GM20431 (cell line): Measurements from ENCODE around the gene KRTAP20-1.

Experiments
- in situ Hi-C: fragments of 300-500 bp; cut with MseI, MboI; formaldehyde crosslinking; loops from one replicate; pipeline ENCODE4 v1.15.0; 2020; ENCODE audit warnings: low sequenced_read_pairs; ENCODE audit not compliant: unreplicated experiment

Gene KRTAP20-1

DNA sequence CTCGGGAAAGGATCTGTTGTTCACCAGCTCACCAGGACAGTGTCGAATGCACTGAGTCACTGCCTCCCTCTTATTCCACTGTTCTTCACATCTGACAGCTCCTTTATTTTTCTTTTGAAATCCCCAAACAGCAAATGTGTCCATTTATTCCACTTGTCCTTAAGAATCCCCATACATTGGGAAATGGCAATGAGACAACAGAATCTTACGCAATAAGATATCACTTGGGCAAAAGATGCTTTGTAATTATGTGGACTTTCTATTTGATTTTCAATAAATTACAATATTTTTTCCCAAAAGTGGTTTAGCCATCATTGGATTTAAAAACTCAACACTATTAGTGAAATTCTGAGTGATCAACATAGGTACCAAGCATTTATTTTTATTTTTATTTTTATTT is 22.5 kb downstream of the KRTAP20-1 start:
- in situ Hi-C loops = no loop called here

DNA sequence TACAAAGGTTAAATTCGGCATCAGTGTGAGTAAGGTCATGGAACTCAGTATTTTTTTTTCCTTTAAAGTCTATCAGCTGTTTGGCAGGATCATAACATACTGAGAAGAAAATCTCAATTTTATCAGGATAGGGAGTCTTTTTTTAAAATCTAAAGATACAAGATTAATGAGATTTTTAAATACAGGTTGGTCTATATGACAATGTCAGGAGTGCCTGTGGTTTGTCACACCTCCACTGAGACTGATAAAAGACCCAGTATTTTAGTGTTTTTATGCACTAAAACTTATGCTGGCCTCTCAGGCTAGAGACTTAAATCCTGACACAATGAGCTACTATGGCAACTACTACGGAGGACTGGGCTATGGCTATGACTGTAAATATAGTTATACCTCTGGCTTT is 26.3 kb downstream of the KRTAP20-1 start, which contains the start of gene KRTAP20-3:
Gene KRTAP20-3 (plus strand): TSS at position 301 of the 400 bp plus-strand sequence.
- in situ Hi-C loops = no loop called here

DNA sequence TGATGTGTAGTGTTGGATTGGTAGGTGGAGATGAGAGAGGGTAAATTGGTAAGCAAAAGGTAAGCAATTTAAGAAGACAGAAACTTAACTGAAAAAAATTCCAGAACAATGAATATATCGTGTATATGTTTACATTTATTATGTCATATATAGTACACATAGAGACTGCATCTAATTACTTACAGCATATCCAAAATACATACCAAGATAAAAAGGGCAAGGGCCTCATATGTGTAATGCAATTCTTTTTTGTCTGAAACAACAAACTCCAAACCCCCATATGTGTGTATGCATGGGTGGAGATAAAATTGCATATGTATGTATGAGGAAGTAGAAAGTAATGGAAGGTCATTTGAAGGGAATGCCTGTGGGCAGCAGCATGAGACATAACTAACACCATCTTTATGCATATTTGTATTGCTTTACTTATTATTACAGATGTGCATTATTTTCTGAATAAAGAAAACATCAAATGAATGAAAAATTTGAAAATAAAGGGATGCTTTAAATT is 30.7 kb downstream of the KRTAP20-1 start:
- in situ Hi-C loops = no loop called here

DNA sequence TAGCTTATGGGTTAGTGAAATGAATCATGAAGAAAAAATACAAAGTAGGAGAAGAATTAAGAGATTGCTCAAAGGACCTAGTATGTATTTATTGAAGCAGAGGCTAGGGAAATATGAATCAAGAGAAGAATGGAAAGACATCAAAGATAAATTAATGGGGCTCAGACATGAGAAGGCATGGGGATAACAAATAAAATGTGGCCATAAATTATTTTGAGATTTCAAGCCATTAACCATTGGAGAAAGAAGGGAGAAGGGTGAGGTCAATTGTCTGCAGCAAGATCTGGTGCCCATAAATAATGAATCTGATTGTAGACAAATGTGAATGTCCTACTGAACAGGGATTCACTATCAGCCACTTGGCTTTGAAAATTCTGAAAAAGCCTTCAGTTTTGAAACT is 36.7 kb downstream of the KRTAP20-1 start:
- in situ Hi-C loops = no loop called here
